NCI-H82 treated with DMSO at 0.1 percent for 48 hours (cell line): ENCODE results near the gene UBA3.
A peak's percentile ranks its signal among the peaks of the same experiment; 100 is the strongest.

Source experiments
- DNase-seq: peaks from one replicate; lab custom pipeline; 2025; ENCODE audit not compliant: unreplicated experiment; lab: John Stamatoyannopoulos, UW

UBA3 gene

GRCh38 chr3:69080233-69080920 is at the start of gene UBA3:
Gene UBA3, minus strand, starts transcription at chr3:69080365. Its CDS starts 12 bp downstream, at chr3:69080353.
- peak; percentile 80 for DNase-seq

- DNase-seq, result no peak
These were observed 49.4 kb upstream of the UBA3 start for GRCh38 chr3:69129531-69129930.

GRCh38 chr3:69128509-69128908 is 48.3 kb upstream of the UBA3 start:
- DNase-seq, result no peak

- DNase-seq, result no peak
These were observed 46.8 kb upstream of the UBA3 start for GRCh38 chr3:69126999-69127398.

- DNase-seq, result peak; percentile 6
These were observed 46.1 kb upstream of the UBA3 start for GRCh38 chr3:69126216-69126615.

- DNase-seq, result no peak
These were observed 42.2 kb upstream of the UBA3 start, which contains the start of gene LMOD3 for GRCh38 chr3:69122403-69122802. Gene LMOD3, minus strand, starts transcription at chr3:69122595. Its CDS starts 209 bp downstream, at chr3:69122386.

- no peak for DNase-seq
These were observed 41.8 kb upstream of the UBA3 start for GRCh38 chr3:69121950-69122349.

- no peak for DNase-seq
These were observed 41.3 kb upstream of the UBA3 start for GRCh38 chr3:69121513-69121912.

GRCh38 chr3:69120879-69121464 is 40.8 kb upstream of the UBA3 start:
- peak; percentile 66 for DNase-seq

- DNase-seq, result no peak
These were observed 39.5 kb upstream of the UBA3 start for GRCh38 chr3:69119681-69120080.

- DNase-seq, result no peak
These were observed 39.0 kb upstream of the UBA3 start for GRCh38 chr3:69119138-69119537.

GRCh38 chr3:69118555-69118954 is 38.4 kb upstream of the UBA3 start:
- DNase-seq, result no peak

GRCh38 chr3:69116897-69117296 is 36.7 kb upstream of the UBA3 start:
- DNase-seq, result no peak

GRCh38 chr3:69116162-69116561 is 36.0 kb upstream of the UBA3 start:
- DNase-seq, result no peak

GRCh38 chr3:69115731-69116130 is 35.6 kb upstream of the UBA3 start:
- no peak for DNase-seq

GRCh38 chr3:69113536-69113935 is 33.4 kb upstream of the UBA3 start:
- no peak for DNase-seq

- DNase-seq, result no peak
These were observed 30.9 kb upstream of the UBA3 start for GRCh38 chr3:69110941-69111546.

- no peak for DNase-seq
These were observed 28.6 kb upstream of the UBA3 start for GRCh38 chr3:69108811-69109210.

GRCh38 chr3:69107841-69108240 is 27.7 kb upstream of the UBA3 start:
- peak; percentile 91 for DNase-seq

GRCh38 chr3:69105320-69105719 is 25.2 kb upstream of the UBA3 start:
- DNase-seq, result no peak

GRCh38 chr3:69104586-69104985 is 24.4 kb upstream of the UBA3 start:
- DNase-seq, result no peak

GRCh38 chr3:69103123-69103522 is 23.0 kb upstream of the UBA3 start:
- no peak for DNase-seq
